ENCODE data around the gene CFL1.
"Not testable (repeated sequence)": the region's sequence is repeated elsewhere in the genome, so short reads cannot be mapped to it uniquely, and the experiment has no call there.

CFL1 gene

GRCh38 chr11:65857853-65858680 is at the start of gene CFL1:
TSS of gene CFL1 (minus strand) at chr11:65858180. CDS start at chr11:65858099, 81 bp downstream.
- peak; percentile 83 for DNase-seq

GRCh38 chr11:65906602-65907001 is 48.6 kb upstream of the CFL1 start:
- DNase-seq: no peak

GRCh38 chr11:65903715-65904114 is 45.7 kb upstream of the CFL1 start:
- DNase-seq: no peak

DNA sequence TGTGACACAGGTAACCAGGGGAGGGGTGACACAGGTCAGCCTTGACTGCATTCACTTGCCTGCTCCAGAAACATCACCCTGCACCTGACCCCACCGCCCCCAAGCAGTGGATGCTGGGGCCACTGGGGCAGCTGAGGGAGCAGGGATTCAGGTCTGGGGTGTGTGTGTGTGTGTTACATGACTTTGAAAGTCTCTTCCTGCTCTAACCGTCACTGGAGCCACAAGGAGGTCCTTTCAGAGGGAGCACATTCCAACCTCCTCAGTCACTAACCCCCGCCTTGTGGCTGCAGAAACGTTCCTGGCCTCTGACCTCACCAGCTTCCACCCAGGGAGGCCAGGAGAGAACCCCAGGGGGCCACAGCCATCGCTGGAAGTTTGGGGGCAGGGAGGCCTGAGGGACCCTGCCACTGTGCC is 45.1 kb upstream of the CFL1 start:
- DNase-seq: no peak

GRCh38 chr11:65900899-65901180 is 42.9 kb upstream of the CFL1 start:
- no peak for DNase-seq

GRCh38 chr11:65900125-65900898 is 42.3 kb upstream of the CFL1 start, which contains the start of gene FOSL1:
TSS of gene FOSL1 (minus strand) at chr11:65900388. CDS start at chr11:65900339, 49 bp downstream.
- no peak for DNase-seq

- no peak for DNase-seq
These were observed 41.6 kb upstream of the CFL1 start for GRCh38 chr11:65899356-65900124.

- DNase-seq: no peak
These were observed 40.8 kb upstream of the CFL1 start for GRCh38 chr11:65898656-65899355.

DNA sequence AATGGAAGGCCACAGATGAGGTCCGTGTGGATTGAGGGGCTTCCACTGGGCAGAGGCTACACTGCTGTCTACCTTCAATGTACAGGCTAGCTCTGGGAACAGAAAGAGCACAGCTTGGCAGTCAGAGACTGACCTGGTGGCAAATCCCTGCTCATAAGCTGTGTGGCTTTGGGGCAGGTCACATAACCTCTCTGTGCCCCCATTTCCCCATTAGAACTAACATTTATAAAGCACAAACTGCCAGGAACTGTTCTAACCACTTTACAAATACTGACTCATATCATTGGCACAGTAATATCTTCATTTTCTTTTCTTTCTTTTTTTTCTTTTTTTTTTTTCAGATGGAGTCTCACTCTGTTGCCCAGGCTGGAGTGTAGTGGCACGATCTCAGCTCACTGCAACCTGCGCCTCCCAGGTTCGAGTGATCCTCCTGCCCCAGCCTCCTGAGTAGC is 39.1 kb upstream of the CFL1 start:
- DNase-seq: no peak

- DNase-seq: no peak
These were observed 38.3 kb upstream of the CFL1 start for GRCh38 chr11:65896034-65896999.

DNA sequence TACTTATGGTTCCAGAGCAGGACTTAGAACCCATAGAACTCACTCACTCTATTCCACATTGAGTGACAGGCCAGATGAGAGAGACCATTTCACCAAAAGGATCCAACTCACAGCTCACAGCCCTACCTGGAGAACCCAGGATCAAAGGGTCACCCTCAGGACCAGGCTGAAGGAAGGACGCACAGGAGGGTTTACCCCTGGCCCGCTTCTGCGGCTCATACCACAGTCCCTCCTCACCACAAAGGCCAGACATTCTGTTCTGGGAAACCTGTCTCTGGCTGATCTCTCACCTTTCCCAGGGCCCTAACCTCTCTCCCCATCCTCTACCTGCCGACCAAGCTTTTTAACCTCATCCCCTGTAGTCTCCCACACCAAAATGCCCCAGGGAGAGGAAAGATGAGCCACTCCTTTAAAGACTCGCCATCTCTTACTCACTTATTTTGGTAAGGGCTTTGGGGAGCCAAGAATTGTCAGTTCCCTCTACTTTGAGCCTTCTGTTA is 37.6 kb upstream of the CFL1 start:
- no peak for DNase-seq

GRCh38 chr11:65894034-65894591 is 36.1 kb upstream of the CFL1 start:
- DNase-seq: no peak

GRCh38 chr11:65892661-65893317 is 34.8 kb upstream of the CFL1 start:
- DNase-seq: no peak

DNA sequence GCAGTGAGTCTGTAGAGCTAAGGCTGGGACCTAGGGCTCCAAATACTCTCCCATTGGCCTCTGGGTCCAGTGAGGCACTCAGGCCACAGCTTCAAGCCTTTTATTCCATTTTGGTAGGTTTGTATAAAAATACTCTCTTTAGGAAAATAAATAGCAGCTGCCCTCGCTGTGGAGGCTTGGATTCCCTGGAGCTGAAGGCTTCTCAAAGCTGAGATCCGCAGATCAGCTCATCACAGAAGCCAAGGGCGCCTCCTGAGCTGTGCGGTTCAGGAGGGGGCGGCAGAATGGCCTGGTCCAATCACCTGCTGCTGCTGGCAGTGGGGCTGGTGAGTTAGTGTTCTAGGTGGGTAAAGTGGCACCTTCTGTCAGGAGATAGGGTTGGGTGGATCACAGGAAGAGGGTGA is 34.2 kb upstream of the CFL1 start:
- DNase-seq: not testable (repeated sequence)

DNA sequence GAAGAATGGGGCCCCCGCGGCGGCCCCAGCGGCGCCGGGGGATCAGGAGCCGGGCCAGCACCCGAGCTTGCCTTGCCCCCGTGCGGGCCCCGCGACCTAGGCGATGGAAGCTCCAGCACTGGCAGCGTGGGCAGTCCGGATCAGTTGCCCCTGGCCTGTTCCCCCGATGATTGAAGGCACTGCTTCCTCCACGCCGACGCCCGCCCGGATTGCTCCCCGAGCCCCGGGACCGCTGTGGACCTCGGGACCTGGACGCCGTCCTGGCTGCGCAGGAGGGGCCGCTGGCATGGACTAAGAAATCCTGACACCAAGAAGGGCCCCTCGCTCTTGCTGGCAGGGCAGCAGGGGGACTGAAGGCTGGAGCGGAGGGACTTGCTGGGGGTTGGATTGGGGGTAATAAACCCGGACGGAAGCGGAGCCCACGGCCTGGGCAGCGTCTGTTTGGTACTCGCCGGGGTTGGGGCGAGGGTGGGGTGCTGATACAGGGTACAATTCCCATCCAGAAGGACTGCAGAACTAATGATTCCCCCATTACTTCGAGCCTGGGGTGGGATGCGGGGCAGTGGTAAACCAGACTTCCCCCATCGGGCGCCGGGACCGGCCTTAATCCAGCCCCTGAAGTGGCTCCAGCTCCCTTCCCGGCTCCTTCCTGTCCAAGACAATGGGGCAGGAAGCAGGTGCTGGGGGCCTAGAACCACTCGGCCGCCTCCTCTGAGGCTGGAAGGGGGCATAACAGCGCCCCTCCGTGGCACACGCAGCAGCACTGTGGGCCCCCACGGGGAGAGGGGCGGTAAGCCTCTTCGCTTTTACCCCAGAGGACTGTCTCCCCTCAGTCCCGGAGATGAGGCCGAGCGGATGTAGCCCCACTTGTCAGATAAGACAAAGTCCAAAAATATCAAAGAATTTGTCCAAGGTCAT is 33.5 kb upstream of the CFL1 start:
- DNase-seq: no peak

DNA sequence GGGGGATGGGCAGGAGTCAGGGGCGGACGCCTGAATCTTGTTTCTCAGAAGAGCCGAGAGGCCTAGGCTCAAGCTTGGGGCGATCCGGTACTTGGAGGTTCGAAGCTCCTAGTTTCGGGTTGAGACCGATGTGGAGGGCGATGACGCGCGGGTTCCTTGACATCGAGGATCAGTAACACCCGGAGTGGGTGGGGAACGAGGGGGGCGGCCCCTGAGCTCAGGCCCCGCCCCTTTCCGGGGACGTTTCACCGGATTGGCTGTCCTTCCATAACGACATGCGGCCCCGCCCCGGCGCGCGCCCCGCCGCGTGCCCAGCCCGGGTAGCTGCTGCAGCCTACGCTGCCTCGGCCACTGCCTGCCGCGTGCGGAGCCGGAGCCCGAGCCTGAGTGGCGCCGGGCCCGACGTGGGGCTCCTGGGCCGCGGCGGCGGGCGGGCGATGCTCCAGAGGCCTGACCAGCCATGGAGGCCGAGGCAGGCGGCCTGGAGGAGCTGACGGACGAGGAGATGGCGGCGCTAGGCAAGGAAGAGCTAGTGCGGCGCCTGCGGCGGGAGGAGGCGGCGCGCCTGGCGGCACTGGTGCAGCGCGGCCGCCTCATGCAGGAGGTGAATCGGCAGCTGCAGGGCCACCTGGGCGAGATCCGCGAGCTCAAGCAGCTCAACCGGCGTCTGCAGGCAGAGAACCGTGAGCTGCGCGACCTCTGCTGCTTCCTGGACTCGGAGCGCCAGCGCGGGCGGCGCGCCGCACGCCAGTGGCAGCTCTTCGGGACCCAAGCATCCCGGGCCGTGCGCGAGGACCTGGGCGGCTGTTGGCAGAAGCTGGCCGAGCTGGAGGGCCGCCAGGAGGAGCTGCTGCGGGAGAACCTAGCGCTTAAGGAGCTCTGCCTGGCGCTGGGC is 32.6 kb upstream of the CFL1 start, which contains the start of gene CCDC85B:
Gene CCDC85B (plus strand): TSS at position 350 of the 895 bp plus-strand sequence. CDS start 111 bp downstream, at position 461.
- DNase-seq: peak; percentile 90

DNA sequence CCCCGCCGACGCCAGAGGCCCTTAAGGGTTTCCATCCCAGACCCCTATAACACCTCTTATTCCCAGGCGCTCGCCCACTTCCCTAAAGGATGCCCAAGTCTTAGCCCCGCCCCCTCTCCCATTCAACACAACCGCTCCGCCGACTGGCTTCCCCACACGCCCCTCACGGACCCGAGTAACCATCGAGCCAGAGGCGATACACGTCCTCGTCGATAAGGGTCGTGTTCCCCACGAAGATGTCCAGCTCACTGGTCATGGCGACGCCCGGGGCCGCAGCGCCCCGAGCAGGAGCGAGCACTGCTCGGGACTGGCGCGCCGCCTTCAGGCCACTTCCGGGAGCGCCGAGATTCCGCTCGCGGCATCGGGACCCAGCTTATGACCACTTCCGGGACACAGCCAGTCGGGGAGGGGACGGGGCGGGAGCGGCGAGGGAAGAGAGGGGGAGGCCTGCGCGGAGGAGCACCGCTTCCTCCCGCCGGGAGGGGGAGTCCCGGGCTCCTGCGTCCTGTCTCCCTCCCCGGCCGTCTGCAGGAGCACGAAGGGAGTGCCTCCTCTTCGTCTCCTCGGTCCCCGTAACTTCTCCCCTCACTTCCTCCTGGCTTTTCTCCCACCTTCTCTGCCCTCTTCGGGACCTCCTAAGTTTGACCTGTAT is 30.3 kb upstream of the CFL1 start, which contains the start of gene FIBP:
Gene FIBP (minus strand): TSS at position 309 of the 652 bp plus-strand sequence. CDS start 53 bp downstream, at position 256.
- peak; percentile 83 for DNase-seq

Measured in NCI-H1694 (cell line).